C4-2B (cell line): ENCODE measurements around the gene GALNT17.

Source experiments
- CTCF ChIP-seq: fragments of 450-650 bp; conservative IDR thresholded peaks from 2 replicates; pipeline ENCODE4 v1.5.1; 2017; ENCODE audit warnings: mild to moderate bottlenecking
- ZFX ChIP-seq: fragments of 450-650 bp; IDR thresholded peaks from 2 replicates; pipeline ENCODE4 v1.6.1; 2017

GRCh38 chr7:71239586-71240268 lies 107.8 kb downstream of the GALNT17 start:
- no peak for TF ChIP-seq CTCF
- TF ChIP-seq ZFX = no peak
